Karpas-422 (cell line): ENCODE data around the gene SLC12A7. TPM values are rescaled to one million over a fixed set of nuclear protein-coding genes. Genes with fewer than 3 reads are reported as not detected.

Experiments used
- DNase-seq: peaks from one replicate; pipeline ENCODE4 v3.0.0-alpha.2; 2015
- H2AFZ ChIP-seq: fragments of 200-600 bp; sonication (generic); 2 replicates; pipeline ENCODE4 v1.6.1; 2014; ENCODE audit warnings: antibody characterized with exemption, low read length, mixed read lengths
- H3K27ac ChIP-seq: fragments of 200-600 bp; sonication (generic); 2 replicates; pipeline ENCODE4 v1.5.1; 2014; ENCODE audit warnings: mild to moderate bottlenecking, low read length, moderate library complexity
- H3K27me3 ChIP-seq: fragments of 200-600 bp; sonication (generic); 2 replicates; pipeline ENCODE4 v1.6.1; 2014; ENCODE audit warnings: low read length, mixed read lengths
- H3K36me3 ChIP-seq: fragments of 200-600 bp; sonication (generic); 2 replicates; pipeline ENCODE4 v1.6.1; 2014; ENCODE audit warnings: low read length, mixed read lengths; ENCODE audit not compliant: insufficient read depth
- H3K4me1 ChIP-seq: fragments of 200-600 bp; sonication (generic); 2 replicates; pipeline ENCODE4 v1.6.1; 2014; ENCODE audit warnings: mild to moderate bottlenecking, low read length, mixed read lengths
- H3K4me2 ChIP-seq: fragments of 200-600 bp; sonication (generic); 2 replicates; pipeline ENCODE4 v1.6.1; 2014; ENCODE audit warnings: low read length, low read depth, mild to moderate bottlenecking; ENCODE audit not compliant: poor library complexity, severe bottlenecking
- H3K4me3 ChIP-seq: fragments of 200-600 bp; sonication (generic); 2 replicates; pipeline ENCODE4 v1.5.1; 2014; ENCODE audit warnings: mild to moderate bottlenecking, antibody characterized with exemption, low read length, mixed read lengths
- H3K79me2 ChIP-seq: fragments of 200-600 bp; sonication (generic); 2 replicates; pipeline ENCODE4 v1.6.1; 2014; ENCODE audit warnings: mild to moderate bottlenecking, low read length, mixed read lengths
- H3K9ac ChIP-seq: fragments of 200-600 bp; sonication (generic); 2 replicates; pipeline ENCODE4 v1.6.0; 2014; ENCODE audit warnings: low read length
- H3K9me2 ChIP-seq: fragments of 200-600 bp; sonication (generic), shearing (Covaris generic); replicated peaks from 2 replicates; pipeline ENCODE4 v1.6.0; 2014; ENCODE audit warnings: mild to moderate bottlenecking, low read length, moderate library complexity; ENCODE audit not compliant: insufficient read depth
- H3K9me3 ChIP-seq: fragments of 300-700, 200-600 bp; sonication (generic); 2 replicates; pipeline ENCODE4 v1.6.1; 2014; ENCODE audit warnings: low read length, mixed read lengths
- H4K20me1 ChIP-seq: fragments of 200-600 bp; sonication (generic); 2 replicates; pipeline ENCODE4 v1.6.1; 2014; ENCODE audit warnings: mild to moderate bottlenecking, antibody characterized with exemption, low read length, low read depth; ENCODE audit not compliant: insufficient read depth
- total RNA-seq: library from RNA; depleted of rRNA; stranded (reverse); fragments of >200 nt; shearing (Covaris generic); gene quantifications from 2 replicates; pipeline ENCODE4 v1.2.3, GENCODE V29; 2014; ENCODE audit warnings: low replicate concordance

SLC12A7 gene
- total RNA-seq, 1 experiment from 2014 or later = not detected

GRCh38 chr5:1138445-1139245 lies 26.8 kb upstream of the SLC12A7 start:
- Histone ChIP-seq H3K79me2 (no peaks in the 10 kb centered on the region), H3K27me3 (no peaks in the 10 kb centered on the region), H3K4me2 (no peak overlapping the region), H3K36me3 (no peaks in the 10 kb centered on the region), H3K9me2 (no peaks in the 10 kb centered on the region), H3K4me3 (no peak overlapping the region), H3K4me1 (peaks cover 42% of the 10 kb centered on the region), H3K9ac (no peak overlapping the region), H3K27ac (no peak overlapping the region), H4K20me1 (no peaks in the 10 kb centered on the region), H3K9me3 (no peaks in the 10 kb centered on the region), H2AFZ (no peak overlapping the region)
- DNase-seq = no peak

DNA sequence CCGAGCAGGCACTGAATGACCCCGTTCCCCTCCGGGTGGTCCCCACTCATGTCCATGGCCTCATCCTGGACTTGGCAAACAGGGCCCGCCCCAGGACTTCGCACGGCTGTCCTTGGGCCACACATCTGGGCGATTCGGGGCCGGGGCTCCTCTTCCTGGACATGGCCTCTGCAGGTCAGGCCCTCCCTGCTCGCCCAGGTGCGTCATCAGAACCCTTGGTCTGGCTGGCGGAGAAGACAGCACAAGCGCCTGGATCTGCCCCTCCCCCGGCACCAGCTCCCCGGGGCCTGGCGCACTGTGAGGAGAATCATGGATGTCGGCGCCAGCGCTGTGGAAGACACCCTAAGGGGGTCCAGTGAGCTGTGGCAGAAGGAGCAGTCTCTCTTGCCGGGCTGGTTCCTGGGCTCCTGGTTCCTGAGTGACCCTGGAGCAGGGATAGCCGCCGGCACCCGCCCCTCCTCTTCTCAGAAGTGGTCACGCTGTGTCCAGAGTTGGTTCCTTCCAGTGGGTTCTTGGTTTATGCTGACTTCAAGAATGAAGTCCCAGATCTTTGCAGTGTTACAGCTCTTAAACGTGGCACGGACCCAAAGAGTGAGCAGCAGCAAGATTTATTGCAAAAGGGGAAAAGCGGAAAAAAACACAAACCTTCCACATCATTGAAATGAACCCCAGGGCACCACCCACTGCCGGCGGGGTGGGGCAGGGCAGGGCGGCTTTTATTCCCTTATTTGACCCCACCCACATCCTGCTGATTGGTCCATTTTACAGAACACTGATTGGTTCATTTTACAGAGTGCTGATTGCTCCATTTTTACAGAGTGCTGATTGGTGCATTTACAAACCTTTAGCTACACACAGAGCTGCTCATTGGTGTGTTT lies 25.9 kb upstream of the SLC12A7 start:
- H3K9me2 ChIP-seq = no peaks in the 10 kb centered on the region
- H3K4me2 ChIP-seq = no peak overlapping the region
- peaks cover 50% of the 10 kb centered on the region for H3K4me1 ChIP-seq
- H3K4me3 ChIP-seq = no peak overlapping the region
- peak; percentile 66 for DNase-seq
- H3K9ac ChIP-seq = no peak overlapping the region
- H3K79me2 ChIP-seq = no peaks in the 10 kb centered on the region
- no peaks in the 10 kb centered on the region for H3K27me3 ChIP-seq
- H3K27ac ChIP-seq = no peak overlapping the region
- H2AFZ ChIP-seq = no peak overlapping the region
- H3K36me3 ChIP-seq = no peaks in the 10 kb centered on the region
- H4K20me1 ChIP-seq = no peaks in the 10 kb centered on the region
- no peaks in the 10 kb centered on the region for H3K9me3 ChIP-seq

DNA sequence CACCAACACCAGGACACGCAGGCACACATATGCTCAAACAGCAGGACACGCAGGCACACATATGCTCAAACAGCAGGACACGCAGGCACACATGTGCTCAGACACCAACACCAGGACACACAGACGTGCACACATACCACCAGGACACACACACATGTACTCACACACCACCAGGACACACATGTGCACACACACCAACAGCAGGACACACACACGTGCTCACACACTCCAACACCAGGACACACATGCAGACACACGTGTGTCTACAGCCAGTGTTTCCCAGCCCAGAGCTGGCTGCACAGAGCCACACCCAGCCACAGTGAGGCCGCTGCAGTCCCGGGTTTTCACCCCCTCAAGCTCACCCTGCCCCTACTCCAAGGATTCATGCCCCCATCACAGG lies 25.0 kb upstream of the SLC12A7 start:
- no peak overlapping the region for H3K4me3 ChIP-seq
- no peaks in the 10 kb centered on the region for H3K9me3 ChIP-seq
- H3K27me3 ChIP-seq = no peaks in the 10 kb centered on the region
- no peak for DNase-seq
- no peaks in the 10 kb centered on the region for H3K79me2 ChIP-seq
- H3K4me2 ChIP-seq = no peak overlapping the region
- no peaks in the 10 kb centered on the region for H3K9me2 ChIP-seq
- peaks cover 60% of the 10 kb centered on the region for H3K4me1 ChIP-seq
- H3K27ac ChIP-seq = no peak overlapping the region
- H4K20me1 ChIP-seq = no peaks in the 10 kb centered on the region
- H2AFZ ChIP-seq = no peak overlapping the region
- no peak overlapping the region for H3K9ac ChIP-seq
- no peaks in the 10 kb centered on the region for H3K36me3 ChIP-seq

- Histone ChIP-seq H3K4me1 (peaks cover 69% of the 10 kb centered on the region), H3K9ac (no peak overlapping the region), H3K9me2 (no peaks in the 10 kb centered on the region)
Observed at GRCh38 chr5:1135696-1136525, 24.0 kb upstream of the SLC12A7 start.

GRCh38 chr5:1134478-1134877 lies 22.6 kb upstream of the SLC12A7 start:
- H3K9ac ChIP-seq = peak overlapping the region; percentile 48; the same call in 1 of the 2 replicates
- H3K9me3 ChIP-seq = no peaks in the 10 kb centered on the region
- no peaks in the 10 kb centered on the region for H3K36me3 ChIP-seq
- no peaks in the 10 kb centered on the region for H3K9me2 ChIP-seq
- peak overlapping the region; percentile 57 for H3K4me2 ChIP-seq
- H2AFZ ChIP-seq = no peak overlapping the region
- peaks cover 69% of the 10 kb centered on the region for H3K4me1 ChIP-seq
- H4K20me1 ChIP-seq = no peaks in the 10 kb centered on the region
- DNase-seq = peak; percentile 90
- H3K4me3 ChIP-seq = no peak overlapping the region; the same call in 1 of the 2 replicates
- peak overlapping the region; percentile 88 for H3K27ac ChIP-seq
- H3K27me3 ChIP-seq = no peaks in the 10 kb centered on the region
- no peaks in the 10 kb centered on the region for H3K79me2 ChIP-seq

More at GRCh38 chr5:1135696-1136525, 24.0 kb upstream of the SLC12A7 start:
- H3K4me2 ChIP-seq = peak overlapping the region; percentile 15
- H3K27me3 ChIP-seq = no peaks in the 10 kb centered on the region
- H3K36me3 ChIP-seq = no peaks in the 10 kb centered on the region
- no peak overlapping the region for H3K4me3 ChIP-seq
- H3K79me2 ChIP-seq = no peaks in the 10 kb centered on the region
- no peak overlapping the region for H2AFZ ChIP-seq
- no peak for DNase-seq
- H4K20me1 ChIP-seq = no peaks in the 10 kb centered on the region
- no peaks in the 10 kb centered on the region for H3K9me3 ChIP-seq
- H3K27ac ChIP-seq = no peak overlapping the region

GRCh38 chr5:1133510-1134201 lies 21.8 kb upstream of the SLC12A7 start:
- H3K4me3 ChIP-seq = peak overlapping the region; percentile 19; the same call in 1 of the 2 replicates
- peaks cover 64% of the 10 kb centered on the region for H3K4me1 ChIP-seq
- H3K9ac ChIP-seq = peak overlapping the region; percentile 48
- no peaks in the 10 kb centered on the region for H3K27me3 ChIP-seq
- H2AFZ ChIP-seq = no peak overlapping the region
- DNase-seq = peak; percentile 88
- peak overlapping the region; percentile 57 for H3K4me2 ChIP-seq
- H3K36me3 ChIP-seq = no peaks in the 10 kb centered on the region
- H3K27ac ChIP-seq = peak overlapping the region; percentile 88
- no peaks in the 10 kb centered on the region for H3K9me3 ChIP-seq
- H3K79me2 ChIP-seq = no peaks in the 10 kb centered on the region
- no peaks in the 10 kb centered on the region for H3K9me2 ChIP-seq
- no peaks in the 10 kb centered on the region for H4K20me1 ChIP-seq

DNA sequence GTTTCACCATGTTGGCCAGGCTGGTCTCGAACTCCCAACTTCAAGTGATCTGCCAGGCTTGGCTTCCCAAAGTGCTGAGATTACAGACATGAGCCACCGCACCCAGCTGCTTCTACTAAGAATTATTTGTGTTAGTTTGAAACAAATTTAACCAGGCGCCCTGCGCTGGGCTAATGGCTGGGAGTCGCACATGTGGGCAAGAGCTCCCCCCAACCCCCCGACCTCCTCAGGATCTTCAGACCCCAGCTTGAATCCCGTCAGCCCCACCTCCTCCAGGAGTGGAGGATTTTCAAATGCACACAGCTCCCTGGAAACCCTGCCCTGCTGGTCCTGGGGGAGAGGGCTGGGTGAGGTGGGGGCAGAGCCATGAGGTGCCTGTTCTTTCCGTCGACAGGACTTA lies 21.2 kb upstream of the SLC12A7 start:
- Histone ChIP-seq H3K4me3 (peak overlapping the region; percentile 19; the same call in 1 of the 2 replicates), H2AFZ (no peak overlapping the region), H4K20me1 (no peaks in the 10 kb centered on the region), H3K9ac (peak overlapping the region; percentile 48), H3K36me3 (no peaks in the 10 kb centered on the region), H3K27me3 (no peaks in the 10 kb centered on the region), H3K9me3 (no peaks in the 10 kb centered on the region), H3K4me1 (peaks cover 64% of the 10 kb centered on the region), H3K27ac (peak overlapping the region; percentile 88), H3K4me2 (peak overlapping the region; percentile 57), H3K9me2 (no peaks in the 10 kb centered on the region), H3K79me2 (no peaks in the 10 kb centered on the region)
- no peak for DNase-seq
